A549 treated with GW870086 at 1 μM for 4 hours (cell line): Measurements from ENCODE around the gene CELSR2. TPM values are rescaled to one million over a fixed set of nuclear protein-coding genes. Genes with fewer than 3 reads are reported as not detected.

Source experiments
- total RNA-seq: library from RNA; stranded (reverse); fragments of 200-300 nt; extraction: Qiagen RNA extraction; gene quantifications from 5 replicates; pipeline ENCODE4 v1.2.3, GENCODE V29; 2022; ENCODE audit warnings: low read depth

The CELSR2 gene, protein sequence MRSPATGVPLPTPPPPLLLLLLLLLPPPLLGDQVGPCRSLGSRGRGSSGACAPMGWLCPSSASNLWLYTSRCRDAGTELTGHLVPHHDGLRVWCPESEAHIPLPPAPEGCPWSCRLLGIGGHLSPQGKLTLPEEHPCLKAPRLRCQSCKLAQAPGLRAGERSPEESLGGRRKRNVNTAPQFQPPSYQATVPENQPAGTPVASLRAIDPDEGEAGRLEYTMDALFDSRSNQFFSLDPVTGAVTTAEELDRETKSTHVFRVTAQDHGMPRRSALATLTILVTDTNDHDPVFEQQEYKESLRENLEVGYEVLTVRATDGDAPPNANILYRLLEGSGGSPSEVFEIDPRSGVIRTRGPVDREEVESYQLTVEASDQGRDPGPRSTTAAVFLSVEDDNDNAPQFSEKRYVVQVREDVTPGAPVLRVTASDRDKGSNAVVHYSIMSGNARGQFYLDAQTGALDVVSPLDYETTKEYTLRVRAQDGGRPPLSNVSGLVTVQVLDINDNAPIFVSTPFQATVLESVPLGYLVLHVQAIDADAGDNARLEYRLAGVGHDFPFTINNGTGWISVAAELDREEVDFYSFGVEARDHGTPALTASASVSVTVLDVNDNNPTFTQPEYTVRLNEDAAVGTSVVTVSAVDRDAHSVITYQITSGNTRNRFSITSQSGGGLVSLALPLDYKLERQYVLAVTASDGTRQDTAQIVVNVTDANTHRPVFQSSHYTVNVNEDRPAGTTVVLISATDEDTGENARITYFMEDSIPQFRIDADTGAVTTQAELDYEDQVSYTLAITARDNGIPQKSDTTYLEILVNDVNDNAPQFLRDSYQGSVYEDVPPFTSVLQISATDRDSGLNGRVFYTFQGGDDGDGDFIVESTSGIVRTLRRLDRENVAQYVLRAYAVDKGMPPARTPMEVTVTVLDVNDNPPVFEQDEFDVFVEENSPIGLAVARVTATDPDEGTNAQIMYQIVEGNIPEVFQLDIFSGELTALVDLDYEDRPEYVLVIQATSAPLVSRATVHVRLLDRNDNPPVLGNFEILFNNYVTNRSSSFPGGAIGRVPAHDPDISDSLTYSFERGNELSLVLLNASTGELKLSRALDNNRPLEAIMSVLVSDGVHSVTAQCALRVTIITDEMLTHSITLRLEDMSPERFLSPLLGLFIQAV (N-terminal part only)
- total RNA-seq: 3.5 to 5.1 TPM (median 4.8 TPM) in 5 replicates

DNA sequence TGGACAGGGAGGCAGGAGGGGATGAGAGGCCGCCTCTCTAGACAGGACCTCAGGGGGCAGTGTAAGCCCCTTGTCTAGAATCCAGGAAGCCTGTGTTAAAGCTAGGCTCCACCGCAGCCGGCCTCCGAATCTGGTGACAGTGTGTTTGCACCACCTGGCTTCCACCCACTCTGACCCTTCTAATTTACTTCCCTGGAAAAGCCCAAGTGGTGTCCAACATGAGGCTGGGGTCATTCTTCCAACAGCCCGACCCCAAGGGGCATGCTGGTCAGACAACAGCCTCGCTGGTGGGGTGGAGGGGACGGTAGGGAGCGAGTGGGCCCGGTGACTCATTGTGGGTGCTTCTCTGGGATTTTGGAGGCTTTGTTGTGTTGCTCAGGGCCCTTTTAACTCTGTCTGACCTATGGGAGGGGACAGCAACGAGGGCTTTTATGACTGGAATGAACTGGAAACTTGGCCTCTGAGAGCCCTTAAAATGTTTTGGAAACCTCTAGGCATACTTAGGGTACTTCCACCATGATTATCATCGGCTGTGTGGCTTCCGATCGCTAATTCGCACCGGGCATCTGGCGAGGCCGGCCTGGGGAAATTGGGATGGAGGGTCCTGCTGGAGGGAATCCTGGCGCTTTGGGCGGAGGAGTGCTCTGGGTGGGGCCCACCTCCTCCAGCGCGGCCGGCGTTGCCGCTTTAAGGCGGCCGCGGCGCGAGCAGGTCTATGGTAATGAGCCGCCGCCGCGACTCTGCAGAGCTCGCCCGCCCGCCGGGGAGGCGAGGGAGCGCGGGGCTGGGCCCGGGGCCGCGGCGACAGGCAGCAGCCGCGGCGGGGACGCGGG lies at the start of gene CELSR2:
TSS of gene CELSR2 (plus strand) at position 743 of the 833 bp plus-strand sequence. CDS start 541 bp downstream, outside the sequence.

GRCh38 chr1:109213824-109214693 lies 35.3 kb upstream of the CELSR2 start, which contains the start of gene SARS1:
Gene SARS1 (plus strand): TSS chr1:109213918. CDS start chr1:109213993, 75 bp downstream.

GRCh38 chr1:109282952-109283747 lies 33.8 kb downstream of the CELSR2 start, which contains the start of gene PSRC1:
Gene PSRC1 (minus strand): TSS chr1:109283145.

DNA sequence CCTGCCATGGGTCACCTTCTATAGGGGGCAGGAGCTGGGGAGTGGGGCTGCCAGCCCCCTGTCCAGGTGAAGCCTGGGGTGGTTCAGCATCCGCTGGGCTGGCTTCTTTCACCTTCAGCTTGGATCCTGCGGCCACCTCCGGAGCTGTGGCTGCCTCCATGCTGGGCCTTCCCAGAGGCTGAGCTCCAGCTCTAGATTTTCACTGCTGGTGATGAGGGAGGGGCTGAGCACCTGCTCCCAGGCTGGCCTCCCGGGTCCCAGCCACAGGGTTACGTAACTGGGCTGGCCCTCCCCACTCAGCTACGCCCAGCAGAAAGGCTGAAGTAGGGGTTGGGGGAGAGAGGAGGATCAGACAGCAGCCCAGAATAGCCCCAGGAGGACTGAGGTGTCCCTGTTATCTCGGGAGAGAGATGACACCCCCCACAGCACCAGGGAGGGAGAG lies 57.5 kb downstream of the CELSR2 start, which contains the start of gene MYBPHL:
TSS of gene MYBPHL (minus strand) at position 180 of the 442 bp plus-strand sequence. CDS start at position 160, 20 bp downstream.

Other genes starting within 250 kb of the CELSR2 start
- 6.0 to 8.8 TPM (median 8.2 TPM) in 5 replicates for gene WDR47, start 207.4 kb upstream of the CELSR2 start, total RNA-seq
- 23.8 to 37.0 TPM (median 29.2 TPM) in 5 replicates for gene TAF13, start 173.5 kb upstream of the CELSR2 start, total RNA-seq
- 8.2 to 10.2 TPM (median 9.7 TPM) in 5 replicates for gene TMEM167B, start 158.8 kb upstream of the CELSR2 start, total RNA-seq
- gene ELAPOR1, start 135.4 kb upstream of the CELSR2 start, total RNA-seq: 0.38 to 1.1 TPM (median 0.44 TPM) in 5 replicates
- 87.7 to 101 TPM (median 89.8 TPM) in 5 replicates for gene SARS1, start 35.6 kb upstream of the CELSR2 start, total RNA-seq
- 17.8 to 25.7 TPM (median 23.8 TPM) in 5 replicates for gene PSRC1, start 33.6 kb downstream of the CELSR2 start, total RNA-seq
- gene MYBPHL, start 57.5 kb downstream of the CELSR2 start, total RNA-seq: not detected in 5 replicates
- 3.3 to 4.6 TPM (median 4.0 TPM) in 5 replicates for gene SORT1, start 148.4 kb downstream of the CELSR2 start, total RNA-seq
- 107 to 114 TPM (median 110 TPM) in 5 replicates for gene PSMA5, start 176.9 kb downstream of the CELSR2 start, total RNA-seq
- 0.07 to 0.11 TPM (median 0.10 TPM) in 5 replicates for gene SYPL2, start 217.0 kb downstream of the CELSR2 start, total RNA-seq
- gene ATXN7L2, start 234.4 kb downstream of the CELSR2 start, total RNA-seq: 1.7 to 2.3 TPM (median 2.1 TPM) in 5 replicates
- gene CYB561D1, start 244.6 kb downstream of the CELSR2 start, total RNA-seq: 4.0 to 5.1 TPM (median 4.4 TPM) in 5 replicates